Measurements from ENCODE around the gene CDH4.

Gene CDH4

GRCh38 chr20:61569825-61570224, 317.8 kb downstream of the CDH4 start:
- no peak overlapping the region for H3K4me3 ChIP-seq (ENCODE audit: low read depth, low read length)
- DNase-seq (ENCODE audit: low read depth) = no peak
- TF ChIP-seq CTCF (IDR thresholded peaks at IDR 0.05; ENCODE audit: control insufficient read depth, extremely low read depth, insufficient read depth) = no peak

- no peak for DNase-seq (ENCODE audit: low read depth)
- no peak for TF ChIP-seq CTCF (IDR thresholded peaks at IDR 0.05; ENCODE audit: control insufficient read depth, extremely low read depth, insufficient read depth)
- no peak overlapping the region for H3K4me3 ChIP-seq (ENCODE audit: low read depth, low read length)
Observed at GRCh38 chr20:61570646-61571195, 318.7 kb downstream of the CDH4 start.

GRCh38 chr20:61571221-61571620, 319.2 kb downstream of the CDH4 start:
- DNase-seq (ENCODE audit: low read depth) = no peak
- no peak overlapping the region for H3K4me3 ChIP-seq (ENCODE audit: low read depth, low read length)
- no peak for TF ChIP-seq CTCF (IDR thresholded peaks at IDR 0.05; ENCODE audit: control insufficient read depth, extremely low read depth, insufficient read depth)

- no peak overlapping the region for H3K4me3 ChIP-seq (ENCODE audit: low read depth, low read length)
- DNase-seq (ENCODE audit: low read depth) = no peak
- TF ChIP-seq CTCF (IDR thresholded peaks at IDR 0.05; ENCODE audit: control insufficient read depth, extremely low read depth, insufficient read depth) = no peak
Observed at GRCh38 chr20:61571916-61572711, 320.1 kb downstream of the CDH4 start.

- H3K4me3 ChIP-seq (ENCODE audit: low read depth, low read length) = no peak overlapping the region
- DNase-seq (ENCODE audit: low read depth) = no peak
- no peak for TF ChIP-seq CTCF (IDR thresholded peaks at IDR 0.05; ENCODE audit: control insufficient read depth, extremely low read depth, insufficient read depth)
Observed at GRCh38 chr20:61572789-61573188, 320.7 kb downstream of the CDH4 start.

- no peak for TF ChIP-seq CTCF (IDR thresholded peaks at IDR 0.05; ENCODE audit: control insufficient read depth, extremely low read depth, insufficient read depth)
- no peak overlapping the region for H3K4me3 ChIP-seq (ENCODE audit: low read depth, low read length)
- no peak for DNase-seq (ENCODE audit: low read depth)
Observed at GRCh38 chr20:61573415-61574305, 321.6 kb downstream of the CDH4 start.

Measured in LNCaP clone FGC (cell line).